OCI-LY7 (cell line): ENCODE data around the gene MAGI1. TPM values are rescaled to one million over a fixed set of nuclear protein-coding genes. Genes with fewer than 3 reads are reported as not detected.

Experiments used
- BruUV-seq: library from RNA; stranded (reverse); fragments of 400-500 nt; replicated peaks from 2 replicates; lab custom pipeline; 2021; lab: Mats Ljungman, UMichigan
- CTCF ChIA-PET: fragments of 300-600 bp; sonication (Branson Sonifier 250); formaldehyde crosslinking; loops from one replicate; lab custom pipeline; 2022; ENCODE audit warnings: antibody characterized with exemption; ENCODE audit not compliant: unreplicated experiment; lab: Charles Lee
- POLR2A ChIA-PET: fragments of 300-600 bp; sonication (Branson Sonifier 250); formaldehyde crosslinking; loops from one replicate; lab custom pipeline; 2022; ENCODE audit warnings: antibody characterized with exemption; lab: Charles Lee
- DNase-seq: peaks from one replicate; pipeline ENCODE4 v3.0.0-alpha.2; 2015; ENCODE audit warnings: low spot score
- H2AFZ ChIP-seq: fragments of 200-600 bp; sonication (generic), shearing (Covaris generic); 2 replicates; pipeline ENCODE4 v1.6.1; 2014; ENCODE audit warnings: mild to moderate bottlenecking, antibody characterized with exemption, low read length, moderate library complexity
- H3K27ac ChIP-seq: fragments of 200-600 bp; sonication (generic); 2 replicates; pipeline ENCODE4 v1.5.1; 2014; ENCODE audit warnings: mixed run types, low read depth, mild to moderate bottlenecking, moderate library complexity, low read length, inconsistent platforms; ENCODE audit not compliant: poor library complexity, severe bottlenecking
- H3K36me3 ChIP-seq: fragments of 200-600 bp; sonication (generic); 2 replicates; pipeline ENCODE4 v1.6.1; 2014; ENCODE audit warnings: mild to moderate bottlenecking, antibody characterized with exemption, low read length, moderate library complexity, mixed read lengths; ENCODE audit not compliant: insufficient read depth
- H3K4me1 ChIP-seq: fragments of 200-600 bp; sonication (generic); 2 replicates; pipeline ENCODE4 v1.5.1; 2014; ENCODE audit warnings: mild to moderate bottlenecking, low read length; ENCODE audit not compliant: insufficient read depth, poor library complexity, severe bottlenecking
- H3K4me2 ChIP-seq: fragments of 200-600 bp; sonication (generic); 2 replicates; pipeline ENCODE4 v1.6.1; 2014; ENCODE audit warnings: mild to moderate bottlenecking, low read length
- H3K4me3 ChIP-seq: fragments of 200-600 bp; sonication (generic); 2 replicates; pipeline ENCODE4 v1.5.1; 2014; ENCODE audit warnings: mild to moderate bottlenecking, low read depth, low read length; ENCODE audit not compliant: poor library complexity, severe bottlenecking
- H3K79me2 ChIP-seq: fragments of 200-600 bp; sonication (generic); 2 replicates; pipeline ENCODE4 v1.6.1; 2016; ENCODE audit warnings: low read depth, mild to moderate bottlenecking, low read length, moderate library complexity, mixed read lengths; ENCODE audit not compliant: insufficient read depth
- H3K9me2 ChIP-seq: fragments of 200-600 bp; sonication (generic); 2 replicates; pipeline ENCODE4 v1.6.1; 2016; ENCODE audit warnings: mild to moderate bottlenecking, low read length, mixed read lengths; ENCODE audit not compliant: insufficient read depth
- H3K9me3 ChIP-seq: fragments of 200-600 bp; sonication (generic); 2 replicates; pipeline ENCODE4 v1.6.1; 2014; ENCODE audit warnings: mild to moderate bottlenecking, mixed run types, low read length, mixed read lengths
- H4K20me1 ChIP-seq: fragments of 200-600 bp; sonication (generic); 2 replicates; pipeline ENCODE4 v1.6.1; 2014; ENCODE audit warnings: mild to moderate bottlenecking, antibody characterized with exemption, low read length, moderate library complexity, mixed read lengths; ENCODE audit not compliant: insufficient read depth
- CTCF ChIP-seq: fragments of 200-600 bp; sonication (generic); conservative IDR thresholded peaks from 2 replicates; pipeline ENCODE4 v1.5.1; 2014; ENCODE audit warnings: mild to moderate bottlenecking, antibody characterized with exemption, low read length, moderate library complexity, mixed read lengths
- EZH2phosphoT487 ChIP-seq: fragments of 200-600 bp; sonication (generic); IDR thresholded peaks from 2 replicates; pipeline ENCODE4 v1.6.1; 2018; ENCODE audit warnings: low read depth, borderline replicate concordance, mild to moderate bottlenecking, mixed run types, antibody characterized with exemption, low read length, moderate library complexity, mixed read lengths
- intact Hi-C: fragments of 100-400 bp; cut with micrococcal nuclease; formaldehyde crosslinking; loops from one replicate; pipeline ENCODE4 v1.10.0; 2022; ENCODE audit not compliant: unreplicated experiment
- total RNA-seq, 2 experiments: library from RNA; depleted of rRNA in 1 of 2; stranded (reverse); fragments of >200 nt in 1 of 2; shearing (Covaris generic) in 1 of 2; gene quantifications; 2 replicates each; pipeline ENCODE4 v1.2.3, GENCODE V29; 2014 to 2022

MAGI1 gene
- total RNA-seq, 2 experiments from 2014 or later = 0.63 to 2.5 TPM

- CTCF ChIA-PET = no interaction called here
Observed at GRCh38 chr3:65539616-65540015, 499.1 kb downstream of the MAGI1 start.

GRCh38 chr3:65538101-65538500, 500.6 kb downstream of the MAGI1 start:
- H3K36me3 ChIP-seq = no peaks in the 10 kb centered on the region
- H2AFZ ChIP-seq = no peak overlapping the region
- H3K4me1 ChIP-seq = no peaks in the 10 kb centered on the region
- TF ChIP-seq EZH2phosphoT487 = no peak
- TF ChIP-seq CTCF = no peak
- H3K79me2 ChIP-seq = no peaks in the 10 kb centered on the region
- no peak for DNase-seq
- BruUV-seq = no TSS peak
- H3K9me2 ChIP-seq = no peaks in the 10 kb centered on the region
- no peaks in the 10 kb centered on the region for H3K9me3 ChIP-seq
- ChIA-PET POLR2A (no interaction called here), CTCF (no interaction called here)
- no peak overlapping the region for H3K4me2 ChIP-seq
- no peak overlapping the region for H3K4me3 ChIP-seq
- H4K20me1 ChIP-seq = no peaks in the 10 kb centered on the region
- intact Hi-C loops = no loop called here
- no peak overlapping the region for H3K27ac ChIP-seq

More at GRCh38 chr3:65539616-65540015, 499.1 kb downstream of the MAGI1 start:
- no peak overlapping the region for H3K27ac ChIP-seq
- no peak overlapping the region for H3K4me2 ChIP-seq
- no peak overlapping the region for H2AFZ ChIP-seq
- no peaks in the 10 kb centered on the region for H3K79me2 ChIP-seq
- no peak for DNase-seq
- H3K4me1 ChIP-seq = no peaks in the 10 kb centered on the region
- H3K36me3 ChIP-seq = no peaks in the 10 kb centered on the region
- H3K9me2 ChIP-seq = no peaks in the 10 kb centered on the region
- no peak overlapping the region for H3K4me3 ChIP-seq
- no peak for TF ChIP-seq EZH2phosphoT487
- no peak for TF ChIP-seq CTCF
- intact Hi-C loops = no loop called here
- no peaks in the 10 kb centered on the region for H3K9me3 ChIP-seq
- no peaks in the 10 kb centered on the region for H4K20me1 ChIP-seq
- POLR2A ChIA-PET = interaction anchor here (1.1 kb wide), 1 partner anchor 11 kb away, joined by 6 read pairs; no protein-coding TSS in a partner anchor
- no TSS peak for BruUV-seq

GRCh38 chr3:65537109-65537508, 501.6 kb downstream of the MAGI1 start:
- Histone ChIP-seq H3K9me3 (no peaks in the 10 kb centered on the region), H3K36me3 (no peaks in the 10 kb centered on the region), H4K20me1 (no peaks in the 10 kb centered on the region), H3K79me2 (no peaks in the 10 kb centered on the region), H3K4me3 (no peak overlapping the region), H3K9me2 (no peaks in the 10 kb centered on the region), H3K27ac (no peak overlapping the region), H3K4me2 (no peak overlapping the region), H2AFZ (no peak overlapping the region), H3K4me1 (no peaks in the 10 kb centered on the region)
- CTCF ChIA-PET = no interaction called here
- TF ChIP-seq CTCF (no peak), EZH2phosphoT487 (no peak)
- intact Hi-C loops = no loop called here
- POLR2A ChIA-PET = no interaction called here
- no peak for DNase-seq
- BruUV-seq = no TSS peak
